Activated naive CD4-positive, alpha-beta T cell treated with anti-CD3 and anti-CD28 coated beads, Interleukin-2, amount 50 U/mL, for 24 hours (primary cell): ENCODE data around the gene RAB39A.
"Not testable (repeated sequence)": the region's sequence is repeated elsewhere in the genome, so short reads cannot be mapped to it uniquely, and the experiment has no call there.

Experiments
- H3K27ac Mint-ChIP-seq: one replicate; pipeline ENCODE4 v1.8.0; 2021; ENCODE audit warnings: mild to moderate bottlenecking, mixed read lengths
- H3K27me3 Mint-ChIP-seq: one replicate; pipeline ENCODE4 v1.8.0; 2021; ENCODE audit warnings: mixed read lengths
- H3K36me3 Mint-ChIP-seq: one replicate; pipeline ENCODE4 v1.8.0; 2021; ENCODE audit warnings: mixed read lengths
- H3K4me1 Mint-ChIP-seq: one replicate; pipeline ENCODE4 v1.8.0; 2021; ENCODE audit warnings: mixed read lengths
- H3K4me3 Mint-ChIP-seq: one replicate; pipeline ENCODE4 v1.8.0; 2021; ENCODE audit warnings: mild to moderate bottlenecking, mixed read lengths
- H3K9me3 Mint-ChIP-seq: one replicate; pipeline ENCODE4 v1.8.0; 2021; ENCODE audit warnings: mixed read lengths

RAB39A gene

DNA sequence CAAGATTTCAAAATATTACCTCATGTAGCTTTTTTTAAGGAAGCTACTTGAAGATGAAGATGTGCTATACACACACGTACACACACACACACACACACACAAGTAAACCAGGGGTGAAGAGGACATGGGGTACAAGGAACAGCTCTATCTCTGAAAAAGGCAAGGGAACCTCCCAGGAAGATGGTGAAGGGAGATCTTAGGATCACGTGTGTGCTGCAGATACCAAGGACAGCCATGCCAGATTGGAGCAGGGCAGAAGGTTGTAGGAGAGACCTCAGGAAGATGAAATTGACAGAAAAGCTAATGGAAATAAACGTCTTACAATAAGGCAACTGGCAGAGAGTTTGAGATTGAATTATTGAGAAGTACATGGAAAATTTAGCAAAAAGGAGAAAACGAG, 19.7 kb downstream of the RAB39A start:
- Mint-ChIP-seq H3K4me3 (no peak overlapping the region), H3K4me1 (no peaks in the 10 kb centered on the region), H3K9me3 (no peaks in the 10 kb centered on the region), H3K36me3 (no peaks in the 10 kb centered on the region), H3K27me3 (no peaks in the 10 kb centered on the region), H3K27ac (no peak overlapping the region)

DNA sequence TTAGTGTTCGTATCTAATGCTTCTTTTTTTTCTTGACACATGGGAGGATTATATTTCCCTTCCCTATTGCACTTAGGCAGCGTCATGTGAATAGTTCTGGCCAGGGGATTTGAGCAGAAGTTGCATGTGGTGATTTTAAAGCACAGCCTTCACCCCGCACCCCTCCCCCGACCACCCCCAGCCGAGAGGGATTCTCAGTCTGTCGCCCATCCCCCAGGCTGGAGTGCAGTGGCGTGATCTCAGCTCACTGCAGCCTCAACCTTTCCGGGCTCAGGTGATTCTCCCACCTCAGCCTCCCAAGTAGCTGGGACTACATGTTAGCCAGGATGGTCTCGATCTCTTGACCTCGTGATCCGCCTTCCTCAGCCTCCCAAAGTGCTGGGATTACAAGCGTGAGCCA, 20.1 kb downstream of the RAB39A start:
- not testable (repeated sequence) for H3K27ac Mint-ChIP-seq, H3K4me1 Mint-ChIP-seq, H3K4me3 Mint-ChIP-seq, H3K27me3 Mint-ChIP-seq, H3K36me3 Mint-ChIP-seq, H3K9me3 Mint-ChIP-seq

DNA sequence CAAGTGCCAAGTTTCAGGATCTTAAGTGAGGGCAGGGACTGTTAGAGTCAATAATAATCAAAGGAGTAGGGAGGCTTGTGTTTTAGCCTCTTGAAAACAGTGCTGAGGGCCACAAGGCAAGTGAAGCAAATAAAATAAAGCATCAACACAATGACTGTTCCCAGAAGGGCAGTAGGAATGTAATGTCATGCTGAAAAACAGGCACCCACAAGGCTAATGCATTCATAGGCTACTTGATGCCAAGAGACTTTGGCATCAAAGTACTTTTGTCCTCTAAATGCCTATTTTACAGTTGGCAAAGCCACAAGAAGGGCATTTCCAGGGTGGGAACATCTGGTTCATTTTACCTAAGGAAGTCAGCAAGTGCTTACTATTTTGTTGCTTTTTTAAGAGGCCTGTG, 22.9 kb downstream of the RAB39A start:
- Mint-ChIP-seq H3K9me3 (no peaks in the 10 kb centered on the region), H3K36me3 (no peaks in the 10 kb centered on the region), H3K27ac (no peak overlapping the region), H3K27me3 (peaks cover 1% of the 10 kb centered on the region), H3K4me1 (no peaks in the 10 kb centered on the region), H3K4me3 (no peak overlapping the region)

DNA sequence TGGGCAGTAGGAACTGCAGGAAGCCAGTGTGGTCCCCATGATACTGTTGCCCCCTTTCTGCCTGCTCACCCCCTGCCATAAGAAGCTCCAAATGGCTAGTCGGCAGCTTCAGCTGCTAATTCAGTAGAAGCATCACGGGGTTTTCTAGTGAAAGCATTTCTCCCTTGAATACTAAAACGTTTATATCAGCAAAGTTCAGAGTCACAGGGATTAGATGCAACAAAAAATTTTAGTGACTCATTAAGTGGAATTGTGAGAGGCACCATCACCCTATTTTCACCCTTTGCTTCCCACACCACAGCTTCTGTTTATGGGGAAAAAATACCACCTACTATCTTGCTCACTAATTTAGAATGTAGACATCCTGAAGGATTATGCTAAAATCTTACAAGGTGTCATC, 25.2 kb downstream of the RAB39A start:
- Mint-ChIP-seq H3K9me3 (no peaks in the 10 kb centered on the region), H3K27ac (no peak overlapping the region), H3K4me3 (no peak overlapping the region), H3K4me1 (no peaks in the 10 kb centered on the region), H3K36me3 (no peaks in the 10 kb centered on the region), H3K27me3 (peaks cover 7% of the 10 kb centered on the region)

DNA sequence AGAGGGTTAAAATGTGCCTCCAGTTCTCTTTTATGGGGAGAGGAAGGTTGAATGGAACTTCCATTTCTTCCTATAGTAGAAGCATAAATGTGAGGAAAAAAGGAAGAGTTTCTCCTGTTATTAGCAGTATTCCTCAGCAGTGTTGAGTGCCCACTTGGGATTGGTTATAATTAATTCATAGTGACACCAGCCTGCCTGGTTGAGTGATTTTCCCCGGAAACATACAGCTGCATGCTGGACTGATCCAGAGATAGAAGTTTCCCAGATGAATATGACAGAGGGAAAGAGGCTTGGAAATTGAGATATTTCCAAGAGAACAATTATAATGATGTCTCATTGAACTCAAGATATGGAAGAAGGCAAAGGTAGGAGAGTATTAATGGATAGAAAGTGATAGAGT, 28.3 kb downstream of the RAB39A start:
- H3K27ac Mint-ChIP-seq, result no peak overlapping the region
- H3K4me1 Mint-ChIP-seq, result no peaks in the 10 kb centered on the region
- no peaks in the 10 kb centered on the region for H3K36me3 Mint-ChIP-seq
- peaks cover 7% of the 10 kb centered on the region for H3K27me3 Mint-ChIP-seq
- H3K9me3 Mint-ChIP-seq, result no peaks in the 10 kb centered on the region
- H3K4me3 Mint-ChIP-seq, result no peak overlapping the region

DNA sequence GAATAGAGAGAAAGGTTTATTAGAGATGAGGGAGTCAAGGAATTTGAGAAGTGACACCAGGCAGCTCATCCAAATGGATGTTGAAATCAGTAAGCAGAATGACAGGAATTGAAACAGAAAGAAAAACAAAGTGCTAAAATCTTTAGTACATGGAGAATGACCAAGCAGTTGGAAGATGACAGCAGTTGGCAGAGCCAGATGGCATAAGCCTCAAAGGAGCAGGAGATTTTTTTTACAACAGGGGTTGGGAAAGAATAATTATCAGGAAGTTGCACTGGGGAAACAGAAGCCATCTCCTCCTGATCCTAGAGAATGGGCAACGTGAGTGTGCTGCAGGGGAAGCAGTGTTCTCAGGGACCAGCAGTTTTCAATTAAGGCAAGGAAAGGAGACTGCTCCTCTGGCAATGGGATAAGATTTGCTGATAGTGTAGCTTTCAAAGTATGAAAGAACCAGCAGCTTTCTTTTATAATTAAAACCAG, 28.9 kb downstream of the RAB39A start:
- Mint-ChIP-seq H3K9me3 (no peaks in the 10 kb centered on the region), H3K36me3 (no peaks in the 10 kb centered on the region), H3K4me1 (no peaks in the 10 kb centered on the region), H3K27me3 (peaks cover 7% of the 10 kb centered on the region), H3K27ac (no peak overlapping the region), H3K4me3 (no peak overlapping the region)

DNA sequence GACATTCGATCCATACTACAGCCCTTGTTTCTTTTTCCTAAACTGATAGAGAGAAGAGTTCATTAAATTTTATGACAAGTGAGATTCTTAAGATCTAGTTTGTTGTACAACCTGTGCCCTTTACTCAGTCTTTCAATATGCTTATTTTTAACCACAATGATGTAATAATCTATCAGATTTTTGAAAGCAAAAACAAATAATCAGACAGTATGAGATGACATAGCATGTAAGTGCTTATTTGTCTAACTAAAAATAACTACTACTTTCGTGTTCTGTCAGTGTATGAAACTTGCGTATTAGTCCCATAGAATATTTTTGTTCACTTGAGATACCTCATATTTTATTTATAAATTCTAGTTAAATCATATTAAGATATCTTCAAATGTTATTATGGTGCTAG, 33.2 kb downstream of the RAB39A start:
- Mint-ChIP-seq H3K9me3 (no peaks in the 10 kb centered on the region), H3K36me3 (no peaks in the 10 kb centered on the region), H3K4me1 (no peaks in the 10 kb centered on the region), H3K27ac (no peak overlapping the region), H3K27me3 (peaks cover 6% of the 10 kb centered on the region), H3K4me3 (no peak overlapping the region)

DNA sequence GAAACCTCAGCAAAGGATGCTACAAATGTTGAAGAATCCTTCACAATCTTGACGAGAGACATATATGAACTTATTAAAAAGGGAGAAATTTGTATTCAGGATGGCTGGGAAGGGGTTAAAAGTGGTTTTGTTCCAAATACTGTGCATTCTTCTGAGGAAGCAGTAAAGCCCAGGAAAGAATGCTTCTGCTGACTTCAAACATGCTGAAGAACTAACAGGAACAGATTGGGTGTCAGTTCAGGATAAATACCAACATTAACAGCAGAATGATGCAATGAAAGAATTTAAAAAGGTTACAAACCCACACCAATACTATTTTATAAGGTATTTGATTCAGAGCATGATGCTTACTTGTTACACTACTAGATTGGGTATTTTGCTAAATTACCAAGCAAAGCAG, 33.9 kb downstream of the RAB39A start:
- no peak overlapping the region for H3K27ac Mint-ChIP-seq
- no peak overlapping the region for H3K4me3 Mint-ChIP-seq
- H3K36me3 Mint-ChIP-seq, result no peaks in the 10 kb centered on the region
- peaks cover 3% of the 10 kb centered on the region for H3K27me3 Mint-ChIP-seq
- H3K9me3 Mint-ChIP-seq, result no peaks in the 10 kb centered on the region
- no peaks in the 10 kb centered on the region for H3K4me1 Mint-ChIP-seq

DNA sequence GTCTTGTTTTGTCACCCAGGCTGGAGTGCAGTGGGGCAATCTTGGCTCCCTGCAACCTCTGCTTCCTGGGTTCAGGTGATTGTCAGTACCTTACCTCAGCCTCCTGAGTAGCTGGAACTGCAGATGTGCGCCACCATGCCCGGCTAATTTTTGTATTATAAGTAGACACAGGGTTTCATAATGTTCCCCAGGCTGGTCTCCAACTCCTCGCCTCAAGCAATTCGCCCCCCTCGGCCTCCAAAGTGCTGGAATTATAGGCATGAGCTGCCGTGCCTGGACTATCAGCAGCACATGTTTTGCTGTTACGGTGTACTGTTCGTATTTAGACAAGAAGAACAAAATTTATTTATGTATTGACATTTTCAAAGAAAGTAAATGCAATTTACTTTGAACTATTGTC, 34.8 kb downstream of the RAB39A start:
- Mint-ChIP-seq H3K4me3 (no peak overlapping the region), H3K27ac (no peak overlapping the region), H3K9me3 (no peaks in the 10 kb centered on the region), H3K36me3 (no peaks in the 10 kb centered on the region), H3K27me3 (peaks cover 3% of the 10 kb centered on the region), H3K4me1 (no peaks in the 10 kb centered on the region)

DNA sequence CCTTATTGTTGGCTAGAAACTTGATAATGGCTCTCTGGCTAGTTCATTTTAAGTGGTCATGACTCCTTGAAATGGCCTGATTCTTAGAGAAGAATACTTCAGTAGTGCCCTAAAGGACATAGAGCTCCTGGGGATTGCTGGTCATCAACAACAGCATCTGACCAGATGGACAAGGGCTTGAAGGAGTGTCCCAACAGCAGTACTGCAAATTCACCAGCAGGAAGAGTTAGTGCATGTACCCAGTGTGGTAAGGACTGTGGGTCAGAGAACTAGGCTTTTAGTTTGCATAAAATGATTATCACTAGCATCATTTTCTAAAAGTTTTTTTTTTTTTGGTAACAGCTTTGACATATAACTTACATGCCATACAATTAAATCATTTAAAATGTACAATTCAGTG, 41.0 kb downstream of the RAB39A start:
- Mint-ChIP-seq H3K9me3 (no peaks in the 10 kb centered on the region), H3K36me3 (no peaks in the 10 kb centered on the region), H3K27me3 (peaks cover 2% of the 10 kb centered on the region), H3K4me3 (no peak overlapping the region), H3K27ac (no peak overlapping the region), H3K4me1 (no peaks in the 10 kb centered on the region)

DNA sequence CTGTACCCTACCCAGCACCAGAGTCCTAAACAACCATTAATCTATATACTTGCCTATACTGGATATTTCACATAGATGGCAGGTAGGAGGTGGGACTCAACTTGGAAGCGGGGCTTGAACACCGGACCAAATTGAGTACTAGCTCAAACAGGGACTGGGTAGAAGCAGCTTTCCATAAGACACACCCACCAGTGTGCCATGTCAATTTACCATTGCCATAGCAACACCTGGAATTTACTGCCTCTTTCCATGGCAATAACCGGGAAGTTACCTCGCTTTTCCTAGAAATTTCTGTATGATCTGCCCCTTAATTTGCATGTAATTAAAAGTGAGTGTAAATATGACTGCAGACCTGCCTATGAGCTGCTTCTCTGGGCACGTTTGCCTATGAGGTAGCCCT, 41.8 kb downstream of the RAB39A start:
- Mint-ChIP-seq H3K4me1 (no peaks in the 10 kb centered on the region), H3K9me3 (no peaks in the 10 kb centered on the region), H3K27me3 (peaks cover 2% of the 10 kb centered on the region), H3K27ac (no peak overlapping the region), H3K4me3 (no peak overlapping the region), H3K36me3 (no peaks in the 10 kb centered on the region)

DNA sequence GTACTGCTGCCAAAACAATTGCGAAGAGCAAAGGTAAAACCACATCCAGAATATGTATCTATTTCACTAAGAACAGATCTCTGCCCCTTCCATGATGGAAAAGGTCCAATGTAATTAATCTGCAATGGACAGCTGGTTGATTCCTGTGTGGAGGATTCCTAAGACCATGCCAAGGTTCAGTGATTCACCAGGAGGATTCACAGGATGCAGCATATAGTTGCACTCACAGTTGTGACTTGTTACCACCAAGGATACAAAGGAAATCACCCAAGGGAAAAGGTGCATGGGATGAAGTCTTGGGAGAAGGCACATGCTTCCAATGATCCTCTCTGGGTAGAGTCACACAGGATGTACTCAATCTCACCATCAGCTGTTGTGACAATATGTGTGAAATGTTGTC, 45.4 kb downstream of the RAB39A start:
- Mint-ChIP-seq H3K9me3 (no peaks in the 10 kb centered on the region), H3K27me3 (peaks cover 2% of the 10 kb centered on the region), H3K4me1 (no peaks in the 10 kb centered on the region), H3K27ac (no peak overlapping the region), H3K36me3 (no peaks in the 10 kb centered on the region), H3K4me3 (no peak overlapping the region)

DNA sequence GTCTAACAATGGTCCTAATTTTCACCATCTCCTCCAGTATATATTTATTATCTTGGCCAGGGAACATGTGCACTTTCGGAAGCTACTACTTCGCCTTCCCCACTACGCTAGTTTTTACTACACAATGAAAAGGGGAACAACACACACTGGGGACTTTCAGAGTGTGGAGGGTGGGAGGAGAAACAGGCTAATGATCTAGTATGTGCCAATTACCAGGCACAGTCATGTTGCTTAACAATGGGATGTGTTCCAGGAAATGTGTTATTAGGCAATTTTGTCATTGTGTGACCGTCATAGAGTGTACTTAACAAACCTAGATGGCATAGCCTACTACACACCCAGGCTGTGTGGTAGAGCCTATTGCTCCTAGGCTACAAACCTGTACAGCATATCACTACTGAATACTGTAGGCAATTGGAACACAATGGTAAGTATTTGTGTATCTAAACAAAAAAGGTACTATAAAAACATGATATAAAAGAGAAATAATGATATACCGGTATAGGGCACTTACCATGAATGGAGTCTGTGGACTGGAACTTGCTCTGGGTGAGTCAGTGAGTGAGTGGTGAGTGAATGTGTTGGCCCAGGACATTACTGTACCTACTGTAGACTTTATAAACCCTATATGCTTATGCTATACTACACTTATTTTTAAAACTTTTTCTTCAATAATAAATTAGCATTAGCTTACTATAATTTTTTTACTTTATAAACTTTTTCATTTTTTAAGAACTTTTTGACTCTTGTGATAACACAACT, 60.3 kb downstream of the RAB39A start:
- Mint-ChIP-seq H3K27ac (no peak overlapping the region), H3K4me1 (no peaks in the 10 kb centered on the region), H3K36me3 (no peaks in the 10 kb centered on the region), H3K27me3 (peaks cover 2% of the 10 kb centered on the region), H3K9me3 (peaks cover 5% of the 10 kb centered on the region), H3K4me3 (no peak overlapping the region)

DNA sequence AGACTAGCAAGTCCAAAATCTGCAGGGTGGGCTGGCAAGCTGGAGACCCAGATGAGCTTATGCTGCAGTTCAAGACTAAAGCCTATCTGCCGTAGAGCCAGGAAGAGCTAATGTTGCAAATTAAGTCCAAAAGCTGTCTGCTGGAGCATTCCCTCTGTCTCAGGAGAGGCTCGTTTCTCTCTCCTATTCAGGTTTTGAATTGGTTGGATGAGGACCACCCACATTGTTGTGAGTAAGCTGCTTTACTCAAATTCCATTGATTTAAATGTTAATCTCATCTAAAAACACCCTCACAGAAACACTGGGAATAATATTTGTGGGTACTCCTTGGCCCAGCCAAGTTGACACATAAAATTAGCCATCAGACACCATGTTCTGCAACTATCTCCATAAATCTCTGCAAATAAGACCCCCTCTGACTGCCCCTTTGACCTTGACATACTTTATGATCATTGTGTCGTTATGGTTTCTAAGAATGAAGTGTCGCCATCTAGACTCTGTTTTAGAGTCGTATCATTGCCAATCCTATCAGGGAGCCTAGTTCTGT, 63.7 kb downstream of the RAB39A start:
- Mint-ChIP-seq H3K36me3 (no peaks in the 10 kb centered on the region), H3K4me1 (no peaks in the 10 kb centered on the region), H3K4me3 (no peak overlapping the region), H3K9me3 (no peaks in the 10 kb centered on the region), H3K27me3 (peaks cover 2% of the 10 kb centered on the region), H3K27ac (no peak overlapping the region)

DNA sequence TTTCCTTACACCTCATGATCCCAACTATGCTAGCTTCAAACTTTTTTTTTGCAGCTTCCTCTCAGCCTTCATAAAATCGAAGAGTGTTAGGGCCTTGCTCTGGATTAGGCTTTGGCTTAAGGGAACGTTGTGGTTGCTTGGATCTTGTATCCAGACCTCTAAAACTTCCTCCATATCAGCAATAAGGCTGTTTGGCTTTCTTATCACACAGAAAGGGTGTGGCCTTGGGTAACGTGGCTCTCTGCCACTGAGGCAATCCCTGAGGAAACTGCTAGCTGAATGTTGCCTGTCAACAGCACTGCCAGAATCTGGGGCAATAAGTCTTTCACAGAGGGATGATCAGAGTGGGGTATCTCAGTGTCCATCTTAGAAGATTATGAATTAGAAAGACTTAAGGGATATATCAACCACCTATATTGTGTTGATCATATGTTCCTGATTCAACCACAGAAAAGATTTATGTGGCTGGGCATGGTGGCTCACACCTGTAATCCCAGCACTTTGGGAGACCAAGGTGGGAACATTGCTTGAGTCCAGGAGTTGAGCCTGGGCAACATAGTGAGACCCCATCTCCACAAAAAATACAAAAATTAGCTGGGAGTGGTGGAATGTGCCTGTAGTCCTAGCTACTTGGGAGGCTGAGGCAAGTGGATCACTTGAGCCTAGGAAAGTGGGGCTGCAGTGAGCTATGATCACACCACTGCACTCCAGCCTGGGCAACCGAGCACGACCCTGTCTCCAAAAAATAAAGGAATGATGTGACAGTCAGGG, 67.9 kb downstream of the RAB39A start:
- Mint-ChIP-seq H3K4me1 (peaks cover 3% of the 10 kb centered on the region), H3K36me3 (no peaks in the 10 kb centered on the region), H3K27me3 (peaks cover 2% of the 10 kb centered on the region), H3K9me3 (no peaks in the 10 kb centered on the region), H3K4me3 (no peak overlapping the region), H3K27ac (no peak overlapping the region)

DNA sequence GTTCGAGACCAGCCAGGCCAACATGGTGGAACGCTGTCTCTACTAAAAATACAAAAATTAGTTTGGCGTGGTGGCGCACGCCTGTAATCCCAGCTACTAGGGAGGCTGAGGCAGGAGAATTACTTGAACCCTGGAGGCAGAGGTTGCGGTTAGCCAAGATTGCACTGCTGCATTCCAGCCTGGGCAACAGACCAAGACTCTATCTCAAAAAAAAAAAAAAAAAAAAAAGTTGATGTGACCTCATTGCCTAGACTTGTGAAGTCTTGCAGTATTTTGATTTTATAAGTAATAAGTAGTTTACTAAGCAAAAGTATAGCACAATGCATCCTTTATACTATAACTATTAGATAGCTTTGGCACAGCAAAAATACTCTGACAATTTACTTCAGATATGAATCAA, 70.5 kb downstream of the RAB39A start:
- Mint-ChIP-seq H3K4me3 (no peak overlapping the region), H3K27ac (no peak overlapping the region), H3K4me1 (peaks cover 3% of the 10 kb centered on the region), H3K36me3 (no peaks in the 10 kb centered on the region), H3K9me3 (no peaks in the 10 kb centered on the region), H3K27me3 (no peaks in the 10 kb centered on the region)
